HEK293T (cell line): ENCODE measurements around the gene PITPNM2.

Experiments used
- CTCF ChIA-PET: fragments of 350-600 bp; formaldehyde crosslinking; extraction: SDS; loops from one replicate; lab custom pipeline; 2021; ENCODE audit warnings: antibody characterized with exemption, inconsistent platforms; lab: Yijun Ruan, JAX
- POLR2A ChIA-PET: fragments of 350-600 bp; formaldehyde crosslinking; extraction: SDS; loops from one replicate; lab custom pipeline; 2020; ENCODE audit warnings: antibody characterized with exemption, inconsistent platforms; lab: Yijun Ruan, JAX
- DNase-seq: peaks from one replicate; pipeline ENCODE4 v3.0.0; 2012; ENCODE audit warnings: mixed read lengths; ENCODE audit errors: extremely low spot score
- ARNT ChIP-seq: fragments of 450-650 bp; IDR thresholded peaks from 2 replicates; pipeline ENCODE4 v1.6.1; 2017; ENCODE audit warnings: mild to moderate bottlenecking
- BHLHE40 ChIP-seq: fragments of 450-650 bp; IDR thresholded peaks from 2 replicates; pipeline ENCODE4 v1.6.1; 2016; ENCODE audit warnings: mild to moderate bottlenecking, moderate library complexity, borderline replicate concordance
- CTBP1 ChIP-seq: fragments of 450-650 bp; IDR thresholded peaks from 2 replicates; pipeline ENCODE4 v1.6.1; 2016; ENCODE audit warnings: borderline replicate concordance
- ELF4 ChIP-seq: fragments of 450-650 bp; IDR thresholded peaks from 2 replicates; pipeline ENCODE4 v1.6.1; 2017; ENCODE audit warnings: antibody characterized with exemption
- FOXA1 ChIP-seq: fragments of 450-650 bp; IDR thresholded peaks from 2 replicates; pipeline ENCODE4 v1.6.1; 2016; ENCODE audit warnings: mild to moderate bottlenecking
- FOXK2 ChIP-seq: fragments of 450-650 bp; IDR thresholded peaks from 2 replicates; pipeline ENCODE4 v1.6.1; 2016; ENCODE audit warnings: mild to moderate bottlenecking
- FOXM1 ChIP-seq: fragments of 450-650 bp; IDR thresholded peaks from 2 replicates; pipeline ENCODE4 v1.6.1; 2017; ENCODE audit warnings: mild to moderate bottlenecking, borderline replicate concordance
- HDGF ChIP-seq: fragments of 450-650 bp; IDR thresholded peaks from 2 replicates; pipeline ENCODE4 v1.6.1; 2017; ENCODE audit warnings: antibody characterized with exemption, borderline replicate concordance
- L3MBTL2 ChIP-seq: fragments of 450-650 bp; conservative IDR thresholded peaks from 2 replicates; pipeline ENCODE4 v1.6.1; 2016; ENCODE audit warnings: mild to moderate bottlenecking
- LEF1 ChIP-seq: fragments of 450-650 bp; IDR thresholded peaks from 2 replicates; pipeline ENCODE4 v1.6.1; 2017; ENCODE audit warnings: mild to moderate bottlenecking, borderline replicate concordance
- NFRKB ChIP-seq: fragments of 450-650 bp; IDR thresholded peaks from 2 replicates; pipeline ENCODE4 v1.6.1; 2016; ENCODE audit warnings: mild to moderate bottlenecking, moderate library complexity
- PKNOX1 ChIP-seq: fragments of 450-650 bp; IDR thresholded peaks from 2 replicates; pipeline ENCODE4 v1.6.1; 2016
- SP1 ChIP-seq: fragments of 450-650 bp; IDR thresholded peaks from 2 replicates; pipeline ENCODE4 v1.6.1; 2017
- SUZ12 ChIP-seq: fragments of 450-650 bp; IDR thresholded peaks from 2 replicates; pipeline ENCODE4 v1.6.1; 2016; ENCODE audit warnings: mild to moderate bottlenecking
- TARDBP ChIP-seq: fragments of 450-650 bp; IDR thresholded peaks from 2 replicates; pipeline ENCODE4 v1.6.1; 2016
- ZNF384 ChIP-seq: fragments of 450-650 bp; IDR thresholded peaks from 2 replicates; pipeline ENCODE4 v1.6.1; 2016

Gene PITPNM2

GRCh38 chr12:123150744-123151456 is at the start of gene PITPNM2:
Gene PITPNM2 (minus strand): TSS chr12:123151090. CDS start chr12:123034590, 116,500 bp downstream.
- TF ChIP-seq LEF1 (no peak), NFRKB (no peak), TARDBP (no peak), L3MBTL2 (no peak)
- CTCF ChIA-PET, result no interaction called here
- DNase-seq, result peak; percentile 69
- POLR2A ChIA-PET, result interaction anchor here (1.2 to 3.0 kb wide), 2 partner anchors 11 to 82 kb away, joined by 3 to 16 read pairs; partner anchors contain the start of genes MPHOSPH9 and MTRFR

- CTCF ChIA-PET, result no interaction called here
Observed at GRCh38 chr12:123200414-123200813, 49.5 kb upstream of the PITPNM2 start.

GRCh38 chr12:123199936-123200335 is 49.0 kb upstream of the PITPNM2 start:
- ChIA-PET CTCF (no interaction called here), POLR2A (no interaction called here)
- no peak for DNase-seq
- TF ChIP-seq SUZ12 (no peak), ELF4 (no peak), PKNOX1 (no peak), TARDBP (no peak), ZNF384 (no peak)

More at GRCh38 chr12:123200414-123200813, 49.5 kb upstream of the PITPNM2 start:
- no peak for TF ChIP-seq ZNF384
- no peak for TF ChIP-seq FOXA1
- TF ChIP-seq L3MBTL2, result no peak
- TF ChIP-seq SUZ12, result no peak
- no peak for TF ChIP-seq BHLHE40
- no peak for TF ChIP-seq FOXM1
- TF ChIP-seq PKNOX1, result no peak
- no peak for TF ChIP-seq ELF4
- TF ChIP-seq FOXK2, result no peak
- no peak for TF ChIP-seq NFRKB
- TF ChIP-seq SP1, result no peak
- TF ChIP-seq HDGF, result no peak
- TF ChIP-seq ARNT, result no peak
- TF ChIP-seq LEF1, result no peak
- POLR2A ChIA-PET, result interaction anchor here (3.8 kb wide), 1 partner anchor 33 kb away, joined by 17 read pairs; the partner anchor contains the start of genes MPHOSPH9 and MTRFR
- no peak for DNase-seq

GRCh38 chr12:123187637-123188036 is 36.7 kb upstream of the PITPNM2 start:
- ChIA-PET CTCF (no interaction called here), POLR2A (interaction anchor here (2.0 kb wide), 1 partner anchor 45 kb away, joined by 6 read pairs; the partner anchor contains the start of genes MPHOSPH9 and MTRFR)
- TF ChIP-seq TARDBP (no peak), ZNF384 (no peak), FOXM1 (no peak), FOXA1 (no peak), L3MBTL2 (no peak), BHLHE40 (no peak), NFRKB (no peak), ELF4 (no peak), ARNT (no peak), CTBP1 (no peak), HDGF (no peak), SUZ12 (no peak), LEF1 (no peak)

GRCh38 chr12:123180171-123180570 is 29.3 kb upstream of the PITPNM2 start:
- CTCF ChIA-PET, result no interaction called here
- DNase-seq, result no peak
- POLR2A ChIA-PET, result interaction anchor here (0.5 kb wide), 1 partner anchor 50 kb away, joined by 3 read pairs; no protein-coding TSS in a partner anchor
- TF ChIP-seq NFRKB (no peak), ARNT (no peak), ELF4 (no peak), CTBP1 (no peak), PKNOX1 (no peak), SP1 (no peak), SUZ12 (no peak), FOXM1 (no peak), TARDBP (no peak), L3MBTL2 (no peak), LEF1 (no peak), ZNF384 (no peak), FOXK2 (no peak)

More at GRCh38 chr12:123187637-123188036, 36.7 kb upstream of the PITPNM2 start:
- no peak for DNase-seq

- TF ChIP-seq BHLHE40 (no peak), FOXM1 (no peak), ARNT (no peak), L3MBTL2 (no peak), PKNOX1 (no peak), SP1 (no peak), TARDBP (no peak), NFRKB (no peak), LEF1 (no peak), SUZ12 (no peak), FOXK2 (no peak), HDGF (no peak), ELF4 (no peak), FOXA1 (no peak), ZNF384 (no peak)
- ChIA-PET POLR2A (no interaction called here), CTCF (no interaction called here)
- no peak for DNase-seq
Observed at GRCh38 chr12:123171967-123172366, 21.1 kb upstream of the PITPNM2 start.
